DOHH2 (cell line): ENCODE measurements around the gene UNKL.

Experiments used
- CTCF ChIP-seq: fragments of 200-600 bp; sonication (generic); IDR thresholded peaks from one replicate; pipeline ENCODE4 v1.5.1; 2014; ENCODE audit warnings: antibody characterized with exemption, mild to moderate bottlenecking, low read depth, low read length; ENCODE audit not compliant: poor library complexity, severe bottlenecking
- EZH2phosphoT487 ChIP-seq: fragments of 200-600 bp; sonication (generic); IDR thresholded peaks from 2 replicates; pipeline ENCODE4 v1.6.1; 2017; ENCODE audit warnings: borderline replicate concordance, mild to moderate bottlenecking, antibody characterized with exemption, low read length, moderate library complexity, mixed read lengths

DNA sequence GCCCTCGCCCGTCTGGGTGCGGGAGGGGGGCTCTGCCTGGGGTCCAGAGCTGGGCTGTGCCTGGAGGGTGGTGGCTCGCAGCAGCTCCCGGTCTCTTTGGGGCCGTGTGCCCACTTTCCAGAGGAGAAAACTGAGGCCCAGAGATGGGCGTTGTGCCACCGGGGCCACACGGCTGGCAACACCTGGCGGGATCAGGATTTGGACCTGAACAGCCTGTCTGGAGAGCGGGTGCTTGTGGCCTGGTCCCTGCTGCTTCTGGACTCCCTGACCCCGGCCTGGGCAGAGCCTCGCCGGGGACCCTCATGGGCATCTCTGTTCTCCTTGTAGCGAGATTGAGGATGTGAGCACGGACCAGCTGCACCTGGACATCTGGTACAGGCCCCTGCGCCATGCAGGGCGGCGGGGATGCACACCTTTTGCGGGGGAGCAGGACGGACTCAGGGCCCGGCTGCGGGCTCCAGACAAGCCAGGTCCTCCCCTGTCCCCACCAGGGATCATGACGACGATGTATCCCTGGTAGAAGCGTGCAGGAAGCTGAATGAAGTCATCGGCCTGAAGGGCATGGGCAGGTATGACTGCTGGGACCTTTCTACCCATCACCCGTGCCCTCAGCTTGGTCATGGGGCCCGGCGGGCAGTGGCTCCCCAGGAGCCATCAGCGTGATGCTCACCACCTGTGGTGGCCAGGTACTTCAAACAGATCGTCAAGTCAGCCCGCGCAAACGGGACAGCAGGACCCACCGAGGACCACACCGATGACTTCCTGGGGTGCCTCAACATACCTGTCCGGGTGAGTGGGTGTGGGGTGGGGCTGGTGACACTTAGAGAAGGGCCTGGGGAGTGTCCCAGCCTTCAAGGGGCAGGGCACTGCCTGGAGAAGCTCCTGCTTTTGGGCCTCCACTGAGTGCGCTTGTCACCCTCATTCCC, 72.7 kb downstream of the UNKL start:
- TF ChIP-seq CTCF (no peak), EZH2phosphoT487 (no peak)
